ENCODE data around the gene IFT80. TPM values are rescaled to one million over a fixed set of nuclear protein-coding genes. Genes with fewer than 3 reads are reported as not detected.
"Not testable (repeated sequence)": the region's sequence is repeated elsewhere in the genome, so short reads cannot be mapped to it uniquely, and the experiment has no call there.

Gene IFT80
- total RNA-seq, 1 donor from 2014 or later: 8.3 TPM

DNA sequence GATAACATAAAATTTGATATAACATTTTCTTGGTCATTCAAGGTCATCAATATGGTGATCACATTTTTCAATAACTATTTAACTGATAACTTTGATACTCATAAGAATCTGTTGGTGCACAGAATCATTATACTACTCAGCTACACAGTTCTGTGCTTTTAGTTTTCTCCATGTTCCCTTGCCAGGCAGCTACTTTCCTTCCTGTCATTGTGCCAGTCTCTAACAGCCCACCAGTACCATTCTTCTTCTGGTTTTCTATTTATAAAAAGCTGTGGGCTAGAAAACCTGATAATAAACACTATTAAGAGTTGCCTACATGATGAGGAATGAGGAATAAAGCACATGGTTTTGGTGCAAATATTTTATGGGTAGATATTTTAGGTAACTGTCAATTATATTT lies 96.2 kb downstream of the IFT80 start:
- intact Hi-C loops (cut with DNase I): no loop called here
- ATAC-seq (ENCODE audit: poor library complexity): no peak
- no peak for DNase-seq

DNA sequence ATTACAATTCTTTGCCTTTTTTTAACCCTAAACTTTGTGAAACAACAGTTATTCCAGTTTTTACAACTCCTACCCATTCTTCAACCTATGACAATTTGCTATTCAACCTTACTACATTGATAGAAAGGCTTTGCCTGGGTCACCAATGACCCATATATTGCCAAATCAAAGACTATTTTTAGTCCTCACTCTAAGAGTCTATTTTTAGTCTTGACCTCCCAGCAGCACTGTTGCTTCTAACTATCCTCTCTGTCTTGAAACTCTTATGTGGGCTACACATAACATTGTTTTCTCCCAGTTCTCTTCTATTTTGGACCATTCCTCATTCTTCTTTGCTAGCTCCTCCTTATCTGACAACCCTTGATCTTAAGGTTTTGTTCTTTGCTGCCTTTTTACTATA lies 102.4 kb downstream of the IFT80 start:
- DNase-seq (no peak), ATAC-seq (ENCODE audit: poor library complexity) (peak; percentile 95)
- intact Hi-C loops (cut with DNase I): no loop called here

GRCh38 chr3:160291909-160292299 lies 107.1 kb downstream of the IFT80 start:
- DNase-seq: no peak
- intact Hi-C loops (cut with DNase I): no loop called here
- ATAC-seq (ENCODE audit: poor library complexity): no peak

DNA sequence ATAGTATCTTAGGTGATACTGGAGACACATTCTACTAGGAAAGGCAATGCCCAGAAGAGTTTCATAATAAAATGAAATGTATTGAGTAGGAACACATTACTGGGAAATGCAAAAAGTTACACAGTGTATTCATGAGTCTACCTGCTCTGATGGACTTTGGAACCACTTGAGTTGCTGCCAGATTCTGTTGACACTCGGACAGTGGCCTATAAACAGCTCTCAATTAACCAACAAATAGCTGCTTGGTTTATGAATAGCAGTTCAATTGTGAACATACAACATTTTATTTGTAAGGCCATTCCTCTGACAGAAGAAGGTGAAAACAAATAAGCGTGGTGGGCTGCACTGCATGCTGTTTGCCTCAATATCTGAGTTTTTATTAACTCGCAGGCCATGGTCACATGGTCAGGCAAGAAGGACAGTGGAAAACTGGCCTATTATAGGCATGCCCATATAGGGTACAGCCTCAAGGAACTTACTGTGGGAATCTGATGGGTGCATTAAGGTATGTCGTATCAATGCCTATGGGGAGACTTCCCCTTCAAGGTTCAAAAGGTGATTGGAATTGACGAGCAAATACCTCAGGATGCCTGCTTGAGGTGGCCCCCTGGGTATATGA lies 107.6 kb downstream of the IFT80 start:
- DNase-seq (no peak), ATAC-seq (ENCODE audit: poor library complexity) (no peak)
- intact Hi-C loops (cut with DNase I): no loop called here

- DNase-seq (no peak), ATAC-seq (ENCODE audit: poor library complexity) (no peak)
- intact Hi-C loops (cut with DNase I): no loop called here
Observed at GRCh38 chr3:160287666-160288065, 111.4 kb downstream of the IFT80 start.

GRCh38 chr3:160286231-160286630 lies 112.8 kb downstream of the IFT80 start:
- intact Hi-C loops (cut with DNase I): no loop called here
- ATAC-seq (ENCODE audit: poor library complexity) (no peak), DNase-seq (no peak)

DNA sequence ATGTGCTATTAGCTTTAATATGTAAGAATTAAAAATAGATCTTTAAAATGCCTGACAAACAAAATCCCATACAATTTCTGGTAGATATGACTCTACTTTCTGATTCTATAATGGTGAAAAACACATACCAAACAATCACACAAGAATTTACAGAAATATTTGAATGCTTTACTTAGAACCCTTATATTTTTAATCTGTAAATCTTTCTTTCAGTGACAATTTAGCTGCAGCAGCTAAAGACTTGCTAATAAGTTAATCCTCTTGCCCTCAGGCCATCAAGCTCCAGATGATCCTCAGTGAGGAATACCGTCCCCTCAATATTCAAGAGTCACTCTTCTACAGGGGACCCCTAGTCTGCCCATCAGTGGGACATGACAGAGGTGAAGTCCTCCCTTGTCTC lies 118.2 kb downstream of the IFT80 start:
- no peak for DNase-seq
- intact Hi-C loops (cut with DNase I): no loop called here
- ATAC-seq (ENCODE audit: poor library complexity): no peak

DNA sequence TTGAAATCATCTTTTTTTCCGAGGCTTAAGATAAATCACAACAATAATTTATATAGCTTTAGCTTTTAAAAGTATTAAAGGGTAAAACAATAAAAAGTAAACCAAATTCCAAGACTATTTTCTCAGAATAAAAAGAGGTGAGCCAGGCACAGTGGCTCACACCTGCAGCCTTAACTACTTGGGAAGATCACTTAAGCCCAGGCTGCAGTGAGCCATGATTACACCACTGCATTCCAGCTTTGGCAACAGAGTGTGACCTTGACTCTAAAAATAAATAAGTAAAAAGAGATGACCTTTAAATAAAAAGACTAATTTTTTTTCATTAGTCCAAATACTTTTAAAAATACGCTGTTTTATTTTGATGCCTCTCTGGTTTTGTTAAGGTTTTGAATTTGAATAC lies 119.4 kb downstream of the IFT80 start:
- ATAC-seq (ENCODE audit: poor library complexity): no peak
- intact Hi-C loops (cut with DNase I): no loop called here
- no peak for DNase-seq

DNA sequence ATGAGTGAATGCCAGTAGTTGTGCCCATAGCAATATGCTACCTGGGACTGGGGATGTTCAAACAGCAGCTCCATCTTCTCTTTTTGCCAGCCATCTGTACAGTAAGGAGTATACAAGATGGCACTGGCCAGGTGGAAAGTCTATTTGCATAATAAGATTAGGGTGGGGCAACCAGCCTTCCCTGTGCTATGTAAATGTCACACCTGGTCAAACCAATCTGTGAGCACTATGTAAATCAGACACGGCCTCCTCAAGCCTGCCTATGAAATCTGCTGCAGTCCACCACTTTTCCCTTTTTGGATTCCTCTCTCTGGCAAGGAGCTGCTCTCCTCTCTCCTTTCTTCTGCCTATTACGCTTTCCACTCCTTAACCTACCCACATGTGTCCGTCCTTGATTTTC lies 120.8 kb downstream of the IFT80 start:
- ATAC-seq (ENCODE audit: poor library complexity) (no peak), DNase-seq (no peak)
- intact Hi-C loops (cut with DNase I): no loop called here

DNA sequence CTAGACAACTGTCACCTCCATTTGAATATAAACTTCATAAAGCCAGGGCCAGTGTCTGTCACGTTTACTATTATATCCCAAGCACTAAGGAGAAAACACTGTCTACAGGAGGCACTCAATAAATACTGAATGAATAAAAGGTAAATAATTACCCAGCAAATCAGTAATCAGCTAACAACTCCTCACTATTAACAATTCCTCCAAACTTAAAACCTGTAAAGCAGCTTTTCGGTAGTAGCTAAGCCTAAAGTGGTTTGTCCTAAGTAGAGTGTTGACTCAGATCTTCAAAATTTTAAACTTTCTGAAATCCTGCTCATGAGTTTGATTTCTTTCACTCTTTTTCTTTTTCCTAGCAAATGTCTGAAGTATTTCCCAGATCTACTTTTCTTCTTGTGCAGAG lies 133.9 kb downstream of the IFT80 start:
- ATAC-seq (ENCODE audit: poor library complexity) (no peak), DNase-seq (no peak)
- intact Hi-C loops (cut with DNase I): no loop called here

DNA sequence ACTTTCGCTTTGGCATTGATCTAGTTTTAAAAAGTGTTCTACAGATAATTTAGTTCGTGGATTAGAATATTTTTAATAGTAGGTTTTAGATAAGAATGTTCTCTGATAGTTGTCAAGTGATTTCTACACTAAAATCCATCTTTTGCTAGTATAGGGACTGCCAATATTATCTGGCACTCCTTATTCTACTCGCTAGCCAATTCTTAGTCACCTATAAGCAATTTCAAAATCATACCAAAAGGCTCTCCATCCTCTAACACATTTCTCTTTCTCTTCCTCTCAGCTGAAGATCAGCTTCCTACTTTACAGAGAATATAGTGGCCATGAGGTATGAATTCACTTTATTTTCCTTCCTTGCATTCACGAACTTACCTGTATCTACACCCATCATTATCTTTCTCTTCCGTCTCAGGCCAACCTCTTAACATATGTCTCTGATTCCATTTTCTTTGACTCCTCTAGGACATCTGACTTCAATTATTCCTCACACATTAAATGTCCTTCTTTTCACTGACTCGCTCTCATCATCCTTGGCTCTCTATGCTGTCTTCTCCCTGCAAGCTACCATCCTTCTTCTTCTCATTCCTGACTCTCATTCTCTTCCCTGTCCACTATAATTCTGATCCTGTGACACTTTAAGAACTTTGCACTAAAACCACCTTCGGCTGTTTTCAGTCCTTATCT lies 138.3 kb downstream of the IFT80 start:
- no peak for DNase-seq
- no peak for ATAC-seq (ENCODE audit: poor library complexity)
- intact Hi-C loops (cut with DNase I): no loop called here

DNA sequence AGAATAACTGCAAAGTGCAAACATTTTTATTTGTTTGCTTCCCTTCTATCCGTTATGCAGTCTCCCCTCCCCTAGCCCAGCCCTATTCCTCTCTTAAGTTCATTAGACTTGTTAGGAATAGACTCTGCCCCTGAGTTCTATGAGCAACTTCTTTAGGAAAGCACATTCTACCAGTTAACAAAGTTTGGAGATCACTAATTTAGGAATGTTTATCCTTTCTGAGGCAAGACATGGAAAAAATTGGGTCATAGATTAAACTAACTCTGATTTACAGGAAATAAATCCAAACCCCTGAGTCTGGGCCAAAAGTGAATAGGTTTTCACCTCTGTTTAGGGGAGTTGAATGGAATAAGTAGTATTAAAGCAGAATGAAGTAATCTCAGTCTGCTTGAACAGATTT lies 139.4 kb downstream of the IFT80 start:
- no peak for ATAC-seq (ENCODE audit: poor library complexity)
- no peak for DNase-seq
- intact Hi-C loops (cut with DNase I): no loop called here

DNA sequence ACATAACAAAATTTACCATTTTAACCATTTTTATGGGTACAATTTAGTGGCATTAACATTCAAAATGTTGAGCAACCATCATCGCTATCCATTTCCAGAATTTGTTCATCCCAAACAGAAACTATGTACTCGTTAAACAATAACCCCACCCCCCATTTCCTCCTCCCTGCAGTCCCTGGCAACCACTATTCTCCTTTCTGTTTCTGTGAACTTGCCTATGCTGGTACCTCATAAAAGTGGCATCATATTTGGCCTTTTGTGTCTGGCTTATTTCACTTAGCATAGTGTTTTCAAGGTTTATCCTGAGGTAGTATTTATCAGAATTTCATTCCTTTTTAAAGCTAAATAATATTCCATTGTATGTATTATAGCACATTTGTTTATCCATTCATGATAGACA lies 141.4 kb downstream of the IFT80 start:
- ATAC-seq (ENCODE audit: poor library complexity): no peak
- intact Hi-C loops (cut with DNase I): no loop called here
- DNase-seq: no peak

- intact Hi-C loops (cut with DNase I): no loop called here
- no peak for DNase-seq
- no peak for ATAC-seq (ENCODE audit: poor library complexity)
Observed at GRCh38 chr3:160253298-160253697, 145.7 kb downstream of the IFT80 start.

DNA sequence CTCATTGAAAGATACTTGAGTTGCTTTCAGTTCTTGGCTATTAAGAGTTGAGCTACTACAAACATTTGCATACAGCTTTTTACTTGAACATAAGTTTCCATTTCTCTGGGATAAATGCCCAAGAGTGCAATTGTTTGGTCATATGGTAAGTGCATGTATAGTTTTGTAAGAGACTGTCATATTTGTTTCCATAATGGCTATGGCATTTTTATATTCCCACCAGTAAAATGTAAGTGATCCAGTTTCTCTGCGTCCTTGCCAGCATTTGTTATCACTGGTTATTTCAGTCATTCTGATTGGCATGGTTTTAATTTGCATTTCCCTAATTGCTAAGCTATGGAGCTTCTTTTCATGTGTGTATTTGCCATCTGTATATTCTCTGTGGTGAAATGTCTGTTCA lies 151.3 kb downstream of the IFT80 start:
- no peak for ATAC-seq (ENCODE audit: poor library complexity)
- intact Hi-C loops (cut with DNase I): no loop called here
- DNase-seq: no peak

- ATAC-seq (ENCODE audit: poor library complexity) (no peak), DNase-seq (no peak)
- intact Hi-C loops (cut with DNase I): no loop called here
Observed at GRCh38 chr3:160245261-160245800, 153.7 kb downstream of the IFT80 start.

GRCh38 chr3:160240719-160241118 lies 158.3 kb downstream of the IFT80 start:
- DNase-seq; ATAC-seq (ENCODE audit: poor library complexity); intact Hi-C loops (cut with DNase I): not testable (repeated sequence)

GRCh38 chr3:160232014-160232413 lies 167.0 kb downstream of the IFT80 start:
- DNase-seq: no peak
- no peak for ATAC-seq (ENCODE audit: poor library complexity)
- intact Hi-C loops (cut with DNase I): no loop called here

- intact Hi-C loops (cut with DNase I): no loop called here
- ATAC-seq (ENCODE audit: poor library complexity) (no peak), DNase-seq (no peak)
Observed at GRCh38 chr3:160227419-160227818, 171.6 kb downstream of the IFT80 start.

- intact Hi-C loops (cut with DNase I): no loop called here
- DNase-seq: no peak
- peak; percentile 32 for ATAC-seq (ENCODE audit: poor library complexity)
Observed at GRCh38 chr3:160226026-160226907, 172.8 kb downstream of the IFT80 start.

All from Right ventricle myocardium superior (tissue), 1 donor.